IPS DF 6.9 (cell line): Measurements from ENCODE around the gene KLHL29.

ENCODE experiments used
- DNase-seq: peaks from one replicate; pipeline ENCODE4 v3.0.0-alpha.2; 2013; ENCODE audit warnings: low read depth, low spot score
- H3K27ac ChIP-seq: one replicate; pipeline ENCODE4 v1.5.1; 2013; ENCODE audit warnings: low read length, control low read depth
- H3K27me3 ChIP-seq: 2 replicates; pipeline ENCODE4 v1.6.1; 2013; ENCODE audit warnings: mild to moderate bottlenecking, low read length; ENCODE audit not compliant: control insufficient read depth, insufficient read depth
- H3K36me3 ChIP-seq: 2 replicates; pipeline ENCODE4 v1.6.1; 2013; ENCODE audit warnings: low read length; ENCODE audit not compliant: control insufficient read depth, insufficient read depth
- H3K4me1 ChIP-seq: 2 replicates; pipeline ENCODE4 v1.6.1; 2013; ENCODE audit warnings: low read length; ENCODE audit not compliant: control insufficient read depth, insufficient read depth
- H3K4me3 ChIP-seq: 2 replicates; pipeline ENCODE4 v1.5.1; 2013; ENCODE audit warnings: mild to moderate bottlenecking, low read length
- H3K9me3 ChIP-seq: 2 replicates; pipeline ENCODE4 v1.6.1; 2013; ENCODE audit warnings: low read length, inconsistent platforms; ENCODE audit not compliant: control insufficient read depth, insufficient read depth
- WGBS: extraction: QIAGEN DNeasy Blood & Tissue Kit; methylation state at CpG from one replicate; pipeline ENCODE4 v1.1.7; 2013; ENCODE audit warnings: mixed read lengths, missing lambda C conversion rate; ENCODE audit not compliant: insufficient read length, insufficient coverage; 5-methylcytosine and 5-hydroxymethylcytosine counted together

The KLHL29 gene

GRCh38 chr2:23596316-23596885 is 211.4 kb downstream of the KLHL29 start:
- Histone ChIP-seq H3K27ac (no peak overlapping the region), H3K4me1 (peaks cover 3% of the 10 kb centered on the region; the same call in 1 of the 2 replicates), H3K4me3 (no peak overlapping the region), H3K36me3 (no peaks in the 10 kb centered on the region), H3K9me3 (no peaks in the 10 kb centered on the region), H3K27me3 (no peaks in the 10 kb centered on the region)
- no peak for DNase-seq
- no CpG with 5 or more reads among the region's 16 CpGs for WGBS

DNA sequence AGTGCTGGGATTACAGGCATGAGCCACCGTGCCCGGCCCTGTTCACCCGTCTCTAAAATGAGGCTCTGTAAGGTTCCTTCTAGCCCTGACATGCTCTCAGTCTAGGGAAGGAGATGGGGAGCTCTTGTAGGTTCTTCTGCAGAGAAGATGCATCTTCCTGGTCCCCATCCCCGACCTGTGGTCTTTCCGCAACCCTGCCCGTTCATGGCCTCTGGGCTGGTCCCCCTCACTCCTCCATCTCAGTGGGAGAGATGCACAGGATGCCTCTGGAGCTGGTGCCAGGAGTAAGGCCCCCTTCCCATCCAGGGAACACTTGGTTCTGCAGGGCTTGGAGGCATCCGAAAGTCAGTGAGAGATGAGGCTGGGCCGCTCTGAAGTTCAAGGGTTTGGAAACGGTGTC is 212.7 kb downstream of the KLHL29 start:
- no peaks in the 10 kb centered on the region for H3K27me3 ChIP-seq

GRCh38 chr2:23599006-23599405 is 214.0 kb downstream of the KLHL29 start:
- DNase-seq: no peak
- H3K4me3 ChIP-seq: no peak overlapping the region
- no peaks in the 10 kb centered on the region for H3K9me3 ChIP-seq
- H3K4me1 ChIP-seq: peaks cover 3% of the 10 kb centered on the region; the same call in 1 of the 2 replicates
- H3K27me3 ChIP-seq: no peaks in the 10 kb centered on the region
- WGBS: no CpG with 5 or more reads among the region's 6 CpGs
- H3K27ac ChIP-seq: no peak overlapping the region
- no peaks in the 10 kb centered on the region for H3K36me3 ChIP-seq

More for the DNA sequence above, 212.7 kb downstream of the KLHL29 start:
- peaks cover 3% of the 10 kb centered on the region; the same call in 1 of the 2 replicates for H3K4me1 ChIP-seq
- H3K27ac ChIP-seq: no peak overlapping the region
- H3K9me3 ChIP-seq: no peaks in the 10 kb centered on the region
- H3K36me3 ChIP-seq: no peaks in the 10 kb centered on the region
- no peak for DNase-seq
- no peak overlapping the region for H3K4me3 ChIP-seq
- no CpG with 5 or more reads among the region's 9 CpGs for WGBS

DNA sequence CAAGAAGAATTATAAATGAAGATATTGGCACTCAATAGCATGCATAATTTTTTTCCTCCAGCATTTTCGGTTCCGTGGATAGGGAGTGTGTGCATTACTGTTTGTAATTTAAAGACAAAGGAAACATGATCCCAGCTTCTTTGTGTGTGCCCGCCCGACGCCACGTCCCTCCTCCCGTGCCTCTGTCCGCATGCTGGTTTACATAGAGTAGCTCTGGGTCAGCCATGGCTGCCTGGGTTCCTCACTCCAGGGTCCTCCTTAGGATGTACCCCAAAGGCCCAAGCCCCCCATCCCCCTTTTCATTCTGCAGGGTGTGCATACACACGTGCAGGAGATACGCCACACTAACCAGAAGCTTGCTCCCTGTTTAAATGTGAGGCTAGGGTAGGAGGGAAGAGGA is 214.7 kb downstream of the KLHL29 start:
- DNase-seq: no peak
- Histone ChIP-seq H3K36me3 (no peaks in the 10 kb centered on the region), H3K4me3 (no peak overlapping the region), H3K27ac (no peak overlapping the region), H3K27me3 (no peaks in the 10 kb centered on the region), H3K9me3 (no peaks in the 10 kb centered on the region), H3K4me1 (peaks cover 3% of the 10 kb centered on the region; the same call in 1 of the 2 replicates)
- no CpG with 5 or more reads among the region's 10 CpGs for WGBS

GRCh38 chr2:23600346-23600745 is 215.4 kb downstream of the KLHL29 start:
- H3K4me3 ChIP-seq: no peak overlapping the region
- WGBS: no CpG with 5 or more reads among the region's 7 CpGs
- H3K27me3 ChIP-seq: no peaks in the 10 kb centered on the region
- H3K9me3 ChIP-seq: no peaks in the 10 kb centered on the region
- H3K36me3 ChIP-seq: no peaks in the 10 kb centered on the region
- DNase-seq: no peak
- H3K4me1 ChIP-seq: peaks cover 3% of the 10 kb centered on the region; the same call in 1 of the 2 replicates
- H3K27ac ChIP-seq: no peak overlapping the region

- Histone ChIP-seq H3K27me3 (no peaks in the 10 kb centered on the region), H3K27ac (no peak overlapping the region), H3K4me3 (no peak overlapping the region), H3K36me3 (no peaks in the 10 kb centered on the region), H3K9me3 (no peaks in the 10 kb centered on the region), H3K4me1 (peaks cover 3% of the 10 kb centered on the region; the same call in 1 of the 2 replicates)
- no peak for DNase-seq
- 100% methylated on average over 2 of the region's 8 CpGs for WGBS
Measured at GRCh38 chr2:23601301-23601965, 216.5 kb downstream of the KLHL29 start.

DNA sequence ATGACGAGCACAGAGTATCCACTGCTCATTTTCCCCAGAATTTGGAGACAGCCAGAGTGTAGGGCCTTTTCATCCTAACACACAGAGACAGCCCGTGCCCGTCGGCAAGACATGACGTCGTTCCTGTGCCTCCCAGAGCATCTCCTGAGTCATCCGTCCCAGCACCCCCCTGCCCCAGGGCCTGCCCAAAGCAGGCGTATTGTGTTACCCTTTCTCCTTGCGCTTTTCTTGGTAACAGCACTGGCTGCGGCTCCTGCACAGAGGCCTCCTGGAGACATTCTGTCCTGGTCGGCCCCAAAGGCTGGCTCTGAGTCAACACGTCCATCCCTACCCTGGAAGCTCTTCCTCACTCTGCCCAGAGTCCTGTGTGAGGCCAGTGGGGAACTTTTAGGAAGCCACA is 217.1 kb downstream of the KLHL29 start:
- Histone ChIP-seq H3K9me3 (no peaks in the 10 kb centered on the region), H3K27ac (no peak overlapping the region), H3K4me3 (no peak overlapping the region), H3K27me3 (no peaks in the 10 kb centered on the region), H3K4me1 (peaks cover 3% of the 10 kb centered on the region; the same call in 1 of the 2 replicates), H3K36me3 (no peaks in the 10 kb centered on the region)
- no CpG with 5 or more reads among the region's 12 CpGs for WGBS
- no peak for DNase-seq

GRCh38 chr2:23603156-23603555 is 218.2 kb downstream of the KLHL29 start:
- no peaks in the 10 kb centered on the region for H3K27me3 ChIP-seq
- H3K4me3 ChIP-seq: no peak overlapping the region
- peaks cover 3% of the 10 kb centered on the region; the same call in 1 of the 2 replicates for H3K4me1 ChIP-seq
- H3K9me3 ChIP-seq: no peaks in the 10 kb centered on the region
- WGBS: no CpG with 5 or more reads among the region's 6 CpGs
- DNase-seq: no peak
- H3K27ac ChIP-seq: no peak overlapping the region
- no peaks in the 10 kb centered on the region for H3K36me3 ChIP-seq

- H3K27ac ChIP-seq: no peak overlapping the region
- H3K27me3 ChIP-seq: no peaks in the 10 kb centered on the region
- WGBS: no CpG with 5 or more reads among the region's 12 CpGs
- H3K4me3 ChIP-seq: no peak overlapping the region
- H3K4me1 ChIP-seq: peaks cover 3% of the 10 kb centered on the region; the same call in 1 of the 2 replicates
- H3K36me3 ChIP-seq: no peaks in the 10 kb centered on the region
- H3K9me3 ChIP-seq: no peaks in the 10 kb centered on the region
- DNase-seq: no peak
Measured at GRCh38 chr2:23603581-23603980, 218.6 kb downstream of the KLHL29 start.

DNA sequence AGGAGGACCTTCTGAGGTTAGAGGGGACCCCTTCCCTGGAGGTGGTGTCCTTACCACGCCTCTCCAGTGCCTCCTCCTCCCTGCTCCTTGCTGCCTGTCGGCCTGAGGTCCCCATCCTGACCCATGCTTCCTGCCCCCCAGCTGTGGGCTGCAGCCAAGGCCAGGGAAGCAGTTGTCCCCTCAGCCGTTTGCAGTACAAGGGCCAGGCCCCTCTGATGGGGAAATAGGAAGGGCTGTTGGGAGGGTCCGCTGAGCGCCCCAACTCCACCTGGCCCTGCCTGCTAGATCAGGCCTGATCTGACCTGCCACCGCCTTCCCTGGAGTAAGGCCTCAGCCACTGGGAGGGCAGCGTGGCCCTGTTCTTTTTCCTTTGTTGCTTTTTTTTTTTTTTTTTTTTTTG is 219.8 kb downstream of the KLHL29 start:
- no peak overlapping the region for H3K4me3 ChIP-seq
- H3K4me1 ChIP-seq: peaks cover 6% of the 10 kb centered on the region
- no peaks in the 10 kb centered on the region for H3K9me3 ChIP-seq
- H3K36me3 ChIP-seq: no peaks in the 10 kb centered on the region
- no CpG with 5 or more reads among the region's 7 CpGs for WGBS
- H3K27me3 ChIP-seq: no peaks in the 10 kb centered on the region
- no peak overlapping the region for H3K27ac ChIP-seq
- DNase-seq: no peak

GRCh38 chr2:23605236-23605635 is 220.3 kb downstream of the KLHL29 start:
- no CpG with 5 or more reads among the region's 11 CpGs for WGBS
- no peaks in the 10 kb centered on the region for H3K36me3 ChIP-seq
- H3K9me3 ChIP-seq: no peaks in the 10 kb centered on the region
- H3K4me3 ChIP-seq: no peak overlapping the region
- H3K27me3 ChIP-seq: no peaks in the 10 kb centered on the region
- H3K4me1 ChIP-seq: peaks cover 4% of the 10 kb centered on the region; the same call in 1 of the 2 replicates
- DNase-seq: no peak
- H3K27ac ChIP-seq: no peak overlapping the region
